SK-N-SH treated with all-trans-retinoic acid at 6 μM for 48 hours (cell line): ENCODE data around the gene PRKCE.

ENCODE experiments used
- ATAC-seq: fragments of 200-7000 bp; cut with Tn5 transposase; 3 replicates; pipeline ENCODE4 v1.9.1; 2020; ENCODE audit warnings: mild to moderate bottlenecking, moderate library complexity
- ARNTL ChIP-seq: fragments of 450-650 bp; formaldehyde crosslinking; IDR thresholded peaks from 2 replicates; pipeline ENCODE4 v1.5.0; 2020; ENCODE audit warnings: low read depth, mild to moderate bottlenecking, moderate library complexity, borderline replicate concordance
- BACH2 ChIP-seq: fragments of 250-450 bp; sonication (Bioruptor Pico); IDR thresholded peaks from 2 replicates; pipeline ENCODE4 v1.9.0; 2021; ENCODE audit warnings: mild to moderate bottlenecking, borderline replicate concordance
- CSDC2 ChIP-seq: fragments of 250-450 bp; sonication (Bioruptor Pico); IDR thresholded peaks from 2 replicates; pipeline ENCODE4 v1.5.0; 2020; ENCODE audit warnings: mild to moderate bottlenecking, moderate library complexity
- ESRRG ChIP-seq: fragments of 250-450 bp; sonication (Bioruptor Pico); IDR thresholded peaks from 2 replicates; pipeline ENCODE4 v1.6.1; 2021; ENCODE audit warnings: mild to moderate bottlenecking
- GLIS3 ChIP-seq: fragments of 250-450 bp; sonication (Bioruptor Pico); IDR thresholded peaks from 2 replicates; pipeline ENCODE4 v1.5.0; 2020; ENCODE audit warnings: mild to moderate bottlenecking, moderate library complexity
- OSR1 ChIP-seq: fragments of 250-450 bp; sonication (Bioruptor Pico); IDR thresholded peaks from 2 replicates; pipeline ENCODE4 v1.8.0; 2022; ENCODE audit warnings: moderate library complexity, mild to moderate bottlenecking, inconsistent platforms
- PPARA ChIP-seq: fragments of 250-450 bp; sonication (Bioruptor Pico); IDR thresholded peaks from 2 replicates; pipeline ENCODE4 v1.5.0; 2020; ENCODE audit warnings: mild to moderate bottlenecking, borderline replicate concordance
- RARB ChIP-seq: fragments of 250-450 bp; sonication (Bioruptor Pico); IDR thresholded peaks from 2 replicates; pipeline ENCODE4 v1.8.0; 2021; ENCODE audit warnings: mild to moderate bottlenecking, moderate library complexity
- SNAI2 ChIP-seq: fragments of 250-450 bp; sonication (Bioruptor Pico); IDR thresholded peaks from 2 replicates; pipeline ENCODE4 v1.5.0; 2020; ENCODE audit warnings: mild to moderate bottlenecking, moderate library complexity
- TCF4 ChIP-seq: fragments of 250-450 bp; sonication (Bioruptor Pico); IDR thresholded peaks from 2 replicates; pipeline ENCODE4 v1.8.0; 2021; ENCODE audit warnings: mild to moderate bottlenecking, moderate library complexity, borderline replicate concordance
- TOX ChIP-seq: fragments of 250-450 bp; sonication (Bioruptor Pico); IDR thresholded peaks from 2 replicates; pipeline ENCODE4 v1.8.0; 2021; ENCODE audit warnings: mild to moderate bottlenecking, moderate library complexity, borderline replicate concordance
- ZFP3 ChIP-seq: fragments of 250-450 bp; sonication (Bioruptor Pico); IDR thresholded peaks from 2 replicates; pipeline ENCODE4 v1.5.0; 2020; ENCODE audit warnings: mild to moderate bottlenecking, moderate library complexity
- ZNF70 ChIP-seq: fragments of 450-650 bp; formaldehyde crosslinking; IDR thresholded peaks from 2 replicates; pipeline ENCODE4 v1.5.0; 2020; ENCODE audit warnings: mild to moderate bottlenecking, moderate library complexity
- ZNF8 ChIP-seq: fragments of 450-650 bp; formaldehyde crosslinking; IDR thresholded peaks from 2 replicates; pipeline ENCODE4 v1.5.0; 2020; ENCODE audit warnings: mild to moderate bottlenecking, moderate library complexity
- TF ChIP-seq, protein P1 (sequence below): fragments of 250-450 bp; sonication (Bioruptor Pico); IDR thresholded peaks from 2 replicates; pipeline ENCODE4 v1.5.1; 2021; ENCODE audit warnings: mild to moderate bottlenecking, moderate library complexity
- TF ChIP-seq, protein P2 (sequence below): fragments of 250-450 bp; sonication (Bioruptor Pico); IDR thresholded peaks from 2 replicates; pipeline ENCODE4 v1.8.0; 2020; ENCODE audit warnings: mild to moderate bottlenecking, moderate library complexity, borderline replicate concordance
- TF ChIP-seq, protein P3 (sequence below): fragments of 250-450 bp; sonication (Bioruptor Pico); IDR thresholded peaks from 2 replicates; pipeline ENCODE4 v1.8.0; 2021; ENCODE audit warnings: low read depth, mild to moderate bottlenecking, moderate library complexity, borderline replicate concordance
- TF ChIP-seq, protein P4 (sequence below): fragments of 250-450 bp; sonication (Bioruptor Pico); IDR thresholded peaks from 2 replicates; pipeline ENCODE4 v1.5.0; 2020; ENCODE audit warnings: mild to moderate bottlenecking, moderate library complexity
- TF ChIP-seq, protein P5 (sequence below): fragments of 250-450 bp; sonication (Bioruptor Pico); IDR thresholded peaks from 2 replicates; pipeline ENCODE4 v1.5.1; 2020; ENCODE audit warnings: low read depth, mild to moderate bottlenecking, moderate library complexity

PRKCE gene

DNA sequence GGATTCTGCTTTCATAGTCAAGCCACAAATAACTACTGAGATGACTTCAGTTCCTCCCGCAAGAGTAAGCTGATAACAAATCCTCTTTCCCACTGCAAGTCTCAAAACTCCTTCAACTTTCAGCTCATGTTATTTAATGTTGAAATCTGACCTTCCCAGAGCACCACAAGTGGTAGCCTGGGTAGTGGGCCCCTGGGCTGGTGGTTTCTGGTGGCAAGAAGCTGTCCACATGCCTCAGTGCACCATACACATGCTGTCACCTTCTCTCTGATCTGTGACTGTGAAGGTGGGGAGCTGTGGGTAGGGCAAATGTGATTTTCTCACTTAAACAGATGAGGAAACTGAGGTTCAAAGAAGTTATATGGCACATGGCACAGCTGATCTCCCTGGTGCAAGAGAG lies 399.6 kb downstream of the PRKCE start:
- ATAC-seq = no peak
- no peak for TF ChIP-seq CSDC2 (CRISPR knock-in tag)

DNA sequence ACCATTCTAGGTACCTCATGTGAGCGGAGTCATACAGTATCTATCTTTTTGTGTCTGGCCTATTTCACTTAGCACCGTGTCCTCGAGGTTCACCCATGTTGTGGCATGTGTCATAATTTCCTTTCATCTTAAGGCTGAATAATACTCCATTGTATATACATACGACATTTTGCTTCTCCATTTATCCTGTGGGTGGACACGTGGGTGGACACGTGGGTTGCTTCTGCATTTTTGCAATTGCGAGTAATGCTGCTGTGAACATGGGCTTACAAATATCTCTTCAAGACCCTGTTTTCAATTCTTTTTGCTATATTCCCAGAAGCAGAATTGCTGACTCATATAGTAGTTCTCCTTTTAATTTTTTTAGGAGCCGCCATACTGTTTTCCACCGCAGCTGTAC lies 402.1 kb downstream of the PRKCE start:
- TF ChIP-seq ZNF70 = no peak
- no peak for TF ChIP-seq TOX (CRISPR knock-in tag)
- no peak for TF ChIP-seq RARB (CRISPR knock-in tag)
- TF ChIP-seq, protein P1, sequence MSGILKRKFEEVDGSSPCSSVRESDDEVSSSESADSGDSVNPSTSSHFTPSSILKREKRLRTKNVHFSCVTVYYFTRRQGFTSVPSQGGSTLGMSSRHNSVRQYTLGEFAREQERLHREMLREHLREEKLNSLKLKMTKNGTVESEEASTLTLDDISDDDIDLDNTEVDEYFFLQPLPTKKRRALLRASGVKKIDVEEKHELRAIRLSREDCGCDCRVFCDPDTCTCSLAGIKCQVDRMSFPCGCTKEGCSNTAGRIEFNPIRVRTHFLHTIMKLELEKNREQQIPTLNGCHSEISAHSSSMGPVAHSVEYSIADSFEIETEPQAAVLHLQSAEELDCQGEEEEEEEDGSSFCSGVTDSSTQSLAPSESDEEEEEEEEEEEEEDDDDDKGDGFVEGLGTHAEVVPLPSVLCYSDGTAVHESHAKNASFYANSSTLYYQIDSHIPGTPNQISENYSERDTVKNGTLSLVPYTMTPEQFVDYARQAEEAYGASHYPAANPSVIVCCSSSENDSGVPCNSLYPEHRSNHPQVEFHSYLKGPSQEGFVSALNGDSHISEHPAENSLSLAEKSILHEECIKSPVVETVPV = no peak
- TF ChIP-seq ARNTL (CRISPR knock-in tag) = no peak
- no peak for TF ChIP-seq BACH2 (CRISPR knock-in tag)
- TF ChIP-seq CSDC2 (CRISPR knock-in tag) = no peak
- no peak for TF ChIP-seq OSR1 (CRISPR knock-in tag)
- TF ChIP-seq, protein P2, sequence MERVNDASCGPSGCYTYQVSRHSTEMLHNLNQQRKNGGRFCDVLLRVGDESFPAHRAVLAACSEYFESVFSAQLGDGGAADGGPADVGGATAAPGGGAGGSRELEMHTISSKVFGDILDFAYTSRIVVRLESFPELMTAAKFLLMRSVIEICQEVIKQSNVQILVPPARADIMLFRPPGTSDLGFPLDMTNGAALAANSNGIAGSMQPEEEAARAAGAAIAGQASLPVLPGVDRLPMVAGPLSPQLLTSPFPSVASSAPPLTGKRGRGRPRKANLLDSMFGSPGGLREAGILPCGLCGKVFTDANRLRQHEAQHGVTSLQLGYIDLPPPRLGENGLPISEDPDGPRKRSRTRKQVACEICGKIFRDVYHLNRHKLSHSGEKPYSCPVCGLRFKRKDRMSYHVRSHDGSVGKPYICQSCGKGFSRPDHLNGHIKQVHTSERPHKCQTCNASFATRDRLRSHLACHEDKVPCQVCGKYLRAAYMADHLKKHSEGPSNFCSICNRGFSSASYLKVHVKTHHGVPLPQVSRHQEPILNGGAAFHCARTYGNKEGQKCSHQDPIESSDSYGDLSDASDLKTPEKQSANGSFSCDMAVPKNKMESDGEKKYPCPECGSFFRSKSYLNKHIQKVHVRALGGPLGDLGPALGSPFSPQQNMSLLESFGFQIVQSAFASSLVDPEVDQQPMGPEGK (CRISPR knock-in tag) = no peak
- TF ChIP-seq, protein P3, sequence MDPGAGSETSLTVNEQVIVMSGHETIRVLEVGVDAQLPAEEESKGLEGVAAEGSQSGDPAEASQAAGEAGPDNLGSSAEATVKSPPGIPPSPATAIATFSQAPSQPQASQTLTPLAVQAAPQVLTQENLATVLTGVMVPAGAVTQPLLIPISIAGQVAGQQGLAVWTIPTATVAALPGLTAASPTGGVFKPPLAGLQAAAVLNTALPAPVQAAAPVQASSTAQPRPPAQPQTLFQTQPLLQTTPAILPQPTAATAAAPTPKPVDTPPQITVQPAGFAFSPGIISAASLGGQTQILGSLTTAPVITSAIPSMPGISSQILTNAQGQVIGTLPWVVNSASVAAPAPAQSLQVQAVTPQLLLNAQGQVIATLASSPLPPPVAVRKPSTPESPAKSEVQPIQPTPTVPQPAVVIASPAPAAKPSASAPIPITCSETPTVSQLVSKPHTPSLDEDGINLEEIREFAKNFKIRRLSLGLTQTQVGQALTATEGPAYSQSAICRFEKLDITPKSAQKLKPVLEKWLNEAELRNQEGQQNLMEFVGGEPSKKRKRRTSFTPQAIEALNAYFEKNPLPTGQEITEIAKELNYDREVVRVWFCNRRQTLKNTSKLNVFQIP (CRISPR knock-in tag) = no peak
- no peak for TF ChIP-seq TCF4 (CRISPR knock-in tag)
- TF ChIP-seq PPARA (CRISPR knock-in tag) = no peak
- TF ChIP-seq GLIS3 (CRISPR knock-in tag) = no peak
- TF ChIP-seq, protein P4, sequence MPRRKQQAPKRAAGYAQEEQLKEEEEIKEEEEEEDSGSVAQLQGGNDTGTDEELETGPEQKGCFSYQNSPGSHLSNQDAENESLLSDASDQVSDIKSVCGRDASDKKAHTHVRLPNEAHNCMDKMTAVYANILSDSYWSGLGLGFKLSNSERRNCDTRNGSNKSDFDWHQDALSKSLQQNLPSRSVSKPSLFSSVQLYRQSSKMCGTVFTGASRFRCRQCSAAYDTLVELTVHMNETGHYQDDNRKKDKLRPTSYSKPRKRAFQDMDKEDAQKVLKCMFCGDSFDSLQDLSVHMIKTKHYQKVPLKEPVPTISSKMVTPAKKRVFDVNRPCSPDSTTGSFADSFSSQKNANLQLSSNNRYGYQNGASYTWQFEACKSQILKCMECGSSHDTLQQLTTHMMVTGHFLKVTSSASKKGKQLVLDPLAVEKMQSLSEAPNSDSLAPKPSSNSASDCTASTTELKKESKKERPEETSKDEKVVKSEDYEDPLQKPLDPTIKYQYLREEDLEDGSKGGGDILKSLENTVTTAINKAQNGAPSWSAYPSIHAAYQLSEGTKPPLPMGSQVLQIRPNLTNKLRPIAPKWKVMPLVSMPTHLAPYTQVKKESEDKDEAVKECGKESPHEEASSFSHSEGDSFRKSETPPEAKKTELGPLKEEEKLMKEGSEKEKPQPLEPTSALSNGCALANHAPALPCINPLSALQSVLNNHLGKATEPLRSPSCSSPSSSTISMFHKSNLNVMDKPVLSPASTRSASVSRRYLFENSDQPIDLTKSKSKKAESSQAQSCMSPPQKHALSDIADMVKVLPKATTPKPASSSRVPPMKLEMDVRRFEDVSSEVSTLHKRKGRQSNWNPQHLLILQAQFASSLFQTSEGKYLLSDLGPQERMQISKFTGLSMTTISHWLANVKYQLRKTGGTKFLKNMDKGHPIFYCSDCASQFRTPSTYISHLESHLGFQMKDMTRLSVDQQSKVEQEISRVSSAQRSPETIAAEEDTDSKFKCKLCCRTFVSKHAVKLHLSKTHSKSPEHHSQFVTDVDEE (CRISPR knock-in tag) = no peak
- no peak for TF ChIP-seq ZFP3 (CRISPR knock-in tag)
- no peak for ATAC-seq

DNA sequence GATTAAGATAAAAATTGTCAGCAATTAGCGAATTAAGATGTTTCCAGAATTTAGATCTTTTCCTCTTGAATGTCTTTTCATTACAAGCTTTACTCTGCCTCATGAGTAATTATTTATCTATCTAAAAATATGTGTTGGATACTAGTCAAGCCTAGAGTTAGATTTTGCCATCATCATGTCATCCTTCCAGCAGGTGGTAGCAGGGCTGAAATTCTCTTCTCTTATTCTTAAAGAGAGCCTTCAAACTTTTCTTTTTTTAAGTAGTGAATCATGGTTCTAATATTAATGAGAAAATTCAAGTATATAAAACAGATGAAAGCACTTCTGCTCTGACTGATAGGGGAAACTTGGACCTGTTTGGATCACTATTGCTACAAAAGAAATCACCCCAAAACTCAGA lies 405.1 kb downstream of the PRKCE start:
- TF ChIP-seq SNAI2 (CRISPR knock-in tag) (no peak), GLIS3 (CRISPR knock-in tag) (no peak), OSR1 (CRISPR knock-in tag) (no peak), ZFP3 (CRISPR knock-in tag) (no peak), ZNF8 (no peak), ESRRG (CRISPR knock-in tag) (no peak)
- TF ChIP-seq, protein P4 (CRISPR knock-in tag) = no peak
- TF ChIP-seq, protein P5, sequence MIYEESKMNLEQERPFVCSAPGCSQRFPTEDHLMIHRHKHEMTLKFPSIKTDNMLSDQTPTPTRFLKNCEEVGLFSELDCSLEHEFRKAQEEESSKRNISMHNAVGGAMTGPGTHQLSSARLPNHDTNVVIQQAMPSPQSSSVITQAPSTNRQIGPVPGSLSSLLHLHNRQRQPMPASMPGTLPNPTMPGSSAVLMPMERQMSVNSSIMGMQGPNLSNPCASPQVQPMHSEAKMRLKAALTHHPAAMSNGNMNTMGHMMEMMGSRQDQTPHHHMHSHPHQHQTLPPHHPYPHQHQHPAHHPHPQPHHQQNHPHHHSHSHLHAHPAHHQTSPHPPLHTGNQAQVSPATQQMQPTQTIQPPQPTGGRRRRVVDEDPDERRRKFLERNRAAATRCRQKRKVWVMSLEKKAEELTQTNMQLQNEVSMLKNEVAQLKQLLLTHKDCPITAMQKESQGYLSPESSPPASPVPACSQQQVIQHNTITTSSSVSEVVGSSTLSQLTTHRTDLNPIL = no peak
- ATAC-seq = no peak
